IgD-negative memory B cell (primary cell): Measurements from ENCODE around the gene NOL11. TPM values are rescaled to one million over a fixed set of nuclear protein-coding genes. Genes with fewer than 3 reads are reported as not detected.
"Not testable (repeated sequence)": the region's sequence is repeated elsewhere in the genome, so short reads cannot be mapped to it uniquely, and the experiment has no call there.

Source experiments
- H3K27ac Mint-ChIP-seq, 3 donors: one replicate each; pipeline ENCODE4 v1.8.0; 2020 to 2022; ENCODE audit warnings: mild to moderate bottlenecking in 3 of 3, mixed read lengths in 3 of 3, moderate library complexity in 1 of 3
- H3K27me3 Mint-ChIP-seq: one replicate; pipeline ENCODE4 v1.8.0; 2021; ENCODE audit warnings: mixed read lengths
- H3K36me3 Mint-ChIP-seq: one replicate; pipeline ENCODE4 v1.8.0; 2020; ENCODE audit warnings: mild to moderate bottlenecking, mixed read lengths
- H3K4me1 Mint-ChIP-seq, 3 donors: one replicate each; pipeline ENCODE4 v1.8.0; 2020 to 2022; ENCODE audit warnings: mixed read lengths in 3 of 3, mild to moderate bottlenecking in 1 of 3
- H3K4me3 Mint-ChIP-seq, 4 donors: one replicate each; pipeline ENCODE4 v1.8.0; 2020 to 2022; ENCODE audit warnings: mild to moderate bottlenecking in 4 of 4, mixed read lengths in 4 of 4, moderate library complexity in 3 of 4
- H3K9me3 Mint-ChIP-seq, 3 donors: one replicate each; pipeline ENCODE4 v1.8.0; 2020 to 2021; ENCODE audit warnings: mixed read lengths in 3 of 3, mild to moderate bottlenecking in 1 of 3
- polyA plus RNA-seq: library from polyadenylated mRNA; unstranded; fragments of 300-500 nt; fragmentation: Illumina TruSeq; gene quantifications from one replicate; pipeline ENCODE4 v1.2.3, GENCODE V29; 2021

Gene NOL11
- polyA plus RNA-seq, 1 donor from 2014 or later = 24.1 TPM

GRCh38 chr17:67754686-67755085 lies 37.0 kb downstream of the NOL11 start:
- not testable (repeated sequence) for H3K4me3 Mint-ChIP-seq, H3K27ac Mint-ChIP-seq, H3K9me3 Mint-ChIP-seq, H3K4me1 Mint-ChIP-seq, H3K27me3 Mint-ChIP-seq
- peaks cover 15% of the 10 kb centered on the region for H3K36me3 Mint-ChIP-seq

GRCh38 chr17:67756766-67757165 lies 39.0 kb downstream of the NOL11 start:
- not testable (repeated sequence) for H3K27ac Mint-ChIP-seq, H3K9me3 Mint-ChIP-seq, H3K4me1 Mint-ChIP-seq, H3K4me3 Mint-ChIP-seq, H3K27me3 Mint-ChIP-seq, H3K36me3 Mint-ChIP-seq

- Mint-ChIP-seq H3K27me3 (no peaks in the 10 kb centered on the region), H3K36me3 (peaks cover 6% of the 10 kb centered on the region), H3K9me3 (no peaks in the 10 kb centered on the region), H3K4me3 (no peak overlapping the region), H3K27ac (peak overlapping the region in 1 of 3 donors; percentile 69), H3K4me1 (peaks cover 0 to 2% (median 0%) of the 10 kb centered on the region in 3 donors)
These were observed 41.8 kb downstream of the NOL11 start for GRCh38 chr17:67759355-67760171.

GRCh38 chr17:67765623-67766022 lies 47.9 kb downstream of the NOL11 start:
- H3K9me3 Mint-ChIP-seq = no peaks in the 10 kb centered on the region
- H3K4me1 Mint-ChIP-seq = no peaks in the 10 kb centered on the region
- H3K27ac Mint-ChIP-seq = peak overlapping the region in 1 of 3 donors; percentile 25
- H3K4me3 Mint-ChIP-seq = no peak overlapping the region
- H3K27me3 Mint-ChIP-seq = no peaks in the 10 kb centered on the region
- no peaks in the 10 kb centered on the region for H3K36me3 Mint-ChIP-seq

GRCh38 chr17:67769231-67769630 lies 51.5 kb downstream of the NOL11 start:
- no peak overlapping the region for H3K27ac Mint-ChIP-seq
- H3K4me3 Mint-ChIP-seq = no peak overlapping the region
- H3K4me1 Mint-ChIP-seq = peaks cover 0 to 3% (median 0%) of the 10 kb centered on the region in 3 donors
- no peaks in the 10 kb centered on the region for H3K27me3 Mint-ChIP-seq
- no peaks in the 10 kb centered on the region for H3K36me3 Mint-ChIP-seq
- H3K9me3 Mint-ChIP-seq = no peaks in the 10 kb centered on the region

- Mint-ChIP-seq H3K27ac (no peak overlapping the region), H3K9me3 (no peaks in the 10 kb centered on the region), H3K4me3 (no peak overlapping the region), H3K36me3 (no peaks in the 10 kb centered on the region), H3K27me3 (no peaks in the 10 kb centered on the region), H3K4me1 (peaks cover 0 to 3% (median 0%) of the 10 kb centered on the region in 3 donors)
These were observed 52.8 kb downstream of the NOL11 start for GRCh38 chr17:67770539-67770938.

GRCh38 chr17:67772679-67773078 lies 54.9 kb downstream of the NOL11 start:
- Mint-ChIP-seq H3K27me3 (no peaks in the 10 kb centered on the region), H3K4me3 (no peak overlapping the region), H3K36me3 (no peaks in the 10 kb centered on the region), H3K4me1 (peaks cover 0 to 3% (median 0%) of the 10 kb centered on the region in 3 donors), H3K27ac (peak overlapping the region in 1 of 3 donors; percentile 6), H3K9me3 (no peaks in the 10 kb centered on the region)

- Mint-ChIP-seq H3K36me3 (no peaks in the 10 kb centered on the region), H3K27ac (no peak overlapping the region), H3K27me3 (no peaks in the 10 kb centered on the region), H3K4me1 (peaks cover 0 to 3% (median 0%) of the 10 kb centered on the region in 3 donors), H3K4me3 (no peak overlapping the region), H3K9me3 (no peaks in the 10 kb centered on the region)
These were observed 55.5 kb downstream of the NOL11 start for GRCh38 chr17:67773246-67773645.

- no peak overlapping the region for H3K4me3 Mint-ChIP-seq
- H3K27ac Mint-ChIP-seq = no peak overlapping the region
- H3K27me3 Mint-ChIP-seq = no peaks in the 10 kb centered on the region
- no peaks in the 10 kb centered on the region for H3K9me3 Mint-ChIP-seq
- no peaks in the 10 kb centered on the region for H3K4me1 Mint-ChIP-seq
- H3K36me3 Mint-ChIP-seq = no peaks in the 10 kb centered on the region
These were observed 61.4 kb downstream of the NOL11 start for GRCh38 chr17:67779098-67779672.

- H3K27me3 Mint-ChIP-seq = peaks cover 2% of the 10 kb centered on the region
- H3K9me3 Mint-ChIP-seq = no peaks in the 10 kb centered on the region
- no peak overlapping the region for H3K4me3 Mint-ChIP-seq
- no peak overlapping the region for H3K27ac Mint-ChIP-seq
- peaks cover 3% of the 10 kb centered on the region for H3K36me3 Mint-ChIP-seq
- no peaks in the 10 kb centered on the region for H3K4me1 Mint-ChIP-seq
These were observed 66.8 kb downstream of the NOL11 start for GRCh38 chr17:67784364-67785121.

GRCh38 chr17:67785122-67785477 lies 67.4 kb downstream of the NOL11 start:
- no peak overlapping the region for H3K4me3 Mint-ChIP-seq
- H3K27ac Mint-ChIP-seq = no peak overlapping the region
- no peaks in the 10 kb centered on the region for H3K9me3 Mint-ChIP-seq
- no peaks in the 10 kb centered on the region for H3K4me1 Mint-ChIP-seq
- H3K36me3 Mint-ChIP-seq = peaks cover 3% of the 10 kb centered on the region
- H3K27me3 Mint-ChIP-seq = peaks cover 2% of the 10 kb centered on the region

GRCh38 chr17:67785504-67785903 lies 67.8 kb downstream of the NOL11 start:
- H3K27ac Mint-ChIP-seq = no peak overlapping the region
- no peaks in the 10 kb centered on the region for H3K9me3 Mint-ChIP-seq
- peaks cover 3% of the 10 kb centered on the region for H3K36me3 Mint-ChIP-seq
- no peak overlapping the region for H3K4me3 Mint-ChIP-seq
- H3K27me3 Mint-ChIP-seq = peaks cover 2% of the 10 kb centered on the region
- no peaks in the 10 kb centered on the region for H3K4me1 Mint-ChIP-seq

Other genes starting within 250 kb of the NOL11 start
- 21.6 TPM for gene BPTF, start 107.6 kb downstream of the NOL11 start, polyA plus RNA-seq